DOHH2 (cell line): ENCODE results near the gene LRRC7.

ENCODE experiments used
- EZH2phosphoT487 ChIP-seq: fragments of 200-600 bp; sonication (generic); IDR thresholded peaks from 2 replicates; pipeline ENCODE4 v1.6.1; 2017; ENCODE audit warnings: borderline replicate concordance, mild to moderate bottlenecking, antibody characterized with exemption, low read length, moderate library complexity, mixed read lengths
- TF ChIP-seq, protein P1 (sequence below): fragments of 200-600 bp; sonication (generic); IDR thresholded peaks from one replicate; pipeline ENCODE4 v1.5.1; 2014; ENCODE audit warnings: antibody characterized with exemption, mild to moderate bottlenecking, low read depth, low read length; ENCODE audit not compliant: poor library complexity, severe bottlenecking

DNA sequence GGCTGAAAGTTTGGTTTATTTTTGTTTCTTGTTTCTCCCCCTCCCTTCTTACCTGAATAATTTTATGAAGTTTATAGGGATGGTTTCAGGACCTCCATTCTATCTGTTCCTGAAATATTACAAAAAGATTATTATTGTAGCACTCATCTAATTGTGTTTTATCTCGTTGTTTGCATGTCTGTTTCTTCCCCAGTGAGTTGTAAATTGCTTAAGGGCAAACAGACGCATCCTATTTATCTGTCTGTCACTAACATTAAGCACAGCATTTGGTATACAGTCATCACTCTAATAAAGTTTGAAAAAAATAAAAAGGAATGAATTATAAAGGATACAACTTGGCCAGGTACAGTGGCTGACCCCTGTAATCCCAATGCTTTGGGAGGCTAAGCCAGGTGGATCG lies 123.5 kb downstream of the LRRC7 start:
- TF ChIP-seq, protein P1, sequence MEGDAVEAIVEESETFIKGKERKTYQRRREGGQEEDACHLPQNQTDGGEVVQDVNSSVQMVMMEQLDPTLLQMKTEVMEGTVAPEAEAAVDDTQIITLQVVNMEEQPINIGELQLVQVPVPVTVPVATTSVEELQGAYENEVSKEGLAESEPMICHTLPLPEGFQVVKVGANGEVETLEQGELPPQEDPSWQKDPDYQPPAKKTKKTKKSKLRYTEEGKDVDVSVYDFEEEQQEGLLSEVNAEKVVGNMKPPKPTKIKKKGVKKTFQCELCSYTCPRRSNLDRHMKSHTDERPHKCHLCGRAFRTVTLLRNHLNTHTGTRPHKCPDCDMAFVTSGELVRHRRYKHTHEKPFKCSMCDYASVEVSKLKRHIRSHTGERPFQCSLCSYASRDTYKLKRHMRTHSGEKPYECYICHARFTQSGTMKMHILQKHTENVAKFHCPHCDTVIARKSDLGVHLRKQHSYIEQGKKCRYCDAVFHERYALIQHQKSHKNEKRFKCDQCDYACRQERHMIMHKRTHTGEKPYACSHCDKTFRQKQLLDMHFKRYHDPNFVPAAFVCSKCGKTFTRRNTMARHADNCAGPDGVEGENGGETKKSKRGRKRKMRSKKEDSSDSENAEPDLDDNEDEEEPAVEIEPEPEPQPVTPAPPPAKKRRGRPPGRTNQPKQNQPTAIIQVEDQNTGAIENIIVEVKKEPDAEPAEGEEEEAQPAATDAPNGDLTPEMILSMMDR: no peak
- TF ChIP-seq EZH2phosphoT487: no peak
